EL (cell line): ENCODE results near the gene ITIH2.
"Not testable (repeated sequence)": the region's sequence is repeated elsewhere in the genome, so short reads cannot be mapped to it uniquely, and the experiment has no call there.

ENCODE experiments used
- DNase-seq: peaks from one replicate; pipeline ENCODE4 v3.0.0-alpha.2; 2016

ITIH2 gene

DNA sequence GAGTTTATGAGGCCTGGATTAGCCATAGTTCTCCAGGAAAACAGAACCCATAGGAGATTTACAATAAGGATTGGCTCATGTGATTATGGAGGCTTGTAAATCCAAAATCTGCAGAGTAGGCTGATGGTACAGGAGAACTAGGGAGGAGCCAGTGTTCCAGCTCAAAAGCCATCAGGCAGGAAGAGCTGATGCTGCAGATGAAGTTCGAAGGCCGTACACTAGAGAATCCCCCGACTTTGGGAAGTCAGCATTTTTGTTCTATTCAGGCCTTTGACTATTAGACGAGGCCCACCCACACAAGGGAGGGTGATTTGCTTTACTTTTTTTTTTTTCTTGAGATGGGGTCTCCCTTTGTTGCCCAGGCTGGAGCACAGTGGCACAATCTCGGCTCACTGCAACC is 47.1 kb downstream of the ITIH2 start:
- no peak for DNase-seq

- DNase-seq, result no peak
These were observed 49.1 kb downstream of the ITIH2 start for GRCh38 chr10:7752251-7752650.

DNA sequence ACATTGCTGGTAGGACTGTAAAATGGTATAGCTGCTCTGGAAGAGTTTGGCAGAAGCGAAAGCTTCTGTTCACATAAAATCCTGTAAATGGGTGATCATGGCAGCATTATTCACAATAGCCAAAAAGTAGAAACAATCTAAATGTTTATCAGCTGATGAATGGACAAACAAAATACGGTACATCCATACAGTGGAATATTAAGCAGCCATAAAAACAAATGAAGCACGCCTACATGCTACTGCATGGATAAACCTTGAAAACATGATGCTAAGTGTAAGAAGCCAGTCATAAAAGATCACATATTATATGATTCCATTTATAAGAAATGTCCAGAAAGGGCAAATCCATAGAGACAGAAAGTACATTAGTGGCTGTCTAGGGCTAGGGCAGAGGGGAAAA is 52.0 kb downstream of the ITIH2 start:
- no peak for DNase-seq

DNA sequence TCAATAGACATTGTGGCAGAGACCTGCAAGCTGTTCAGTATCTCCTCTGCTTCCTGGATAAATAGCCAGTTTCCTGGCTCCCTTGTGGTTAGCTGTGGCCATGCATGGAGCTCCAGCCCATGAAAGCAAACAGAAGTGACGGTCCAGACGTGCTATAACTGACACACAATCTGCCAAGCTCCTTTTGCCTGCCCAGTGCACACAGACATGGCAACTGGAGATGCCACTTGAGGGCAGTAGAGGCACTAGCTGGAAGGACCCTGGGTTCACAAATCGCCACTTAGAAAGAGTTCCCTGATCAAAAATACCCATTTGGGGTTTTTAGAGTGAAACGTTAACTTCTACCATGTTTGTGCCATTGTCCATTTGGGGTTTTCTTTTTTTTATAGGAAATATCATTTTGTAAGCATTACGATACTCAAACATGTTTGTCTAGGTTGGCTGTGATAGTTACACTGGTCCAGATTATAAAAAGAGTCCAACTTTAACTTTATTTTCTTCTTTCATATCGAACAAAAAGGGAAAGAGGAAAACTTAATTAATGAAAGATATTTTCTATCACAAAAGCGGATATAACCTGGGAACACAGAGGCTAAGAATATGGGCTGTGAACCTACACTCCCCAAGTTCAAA is 53.4 kb downstream of the ITIH2 start:
- DNase-seq, result peak; percentile 26

GRCh38 chr10:7763929-7764328 is 60.8 kb downstream of the ITIH2 start:
- DNase-seq, result no peak

DNA sequence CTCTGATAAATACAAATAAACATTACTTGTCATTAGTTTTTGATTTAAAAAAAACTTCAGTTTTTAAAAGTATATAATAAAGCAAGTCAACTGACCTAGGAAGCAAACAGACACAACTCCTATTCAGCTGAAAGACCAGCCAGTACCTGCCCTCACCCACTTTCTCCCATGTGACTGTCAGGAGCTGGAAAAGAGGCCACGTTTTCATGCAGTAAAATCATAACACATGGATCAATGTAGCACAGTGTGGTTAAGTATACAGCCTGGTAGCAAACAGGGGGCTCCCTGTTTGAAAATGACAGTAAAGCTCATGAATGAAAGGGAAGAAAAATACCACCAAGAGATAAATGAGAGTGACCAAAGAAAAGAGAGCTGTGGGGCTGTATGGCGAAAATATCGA is 63.1 kb downstream of the ITIH2 start:
- DNase-seq, result no peak

DNA sequence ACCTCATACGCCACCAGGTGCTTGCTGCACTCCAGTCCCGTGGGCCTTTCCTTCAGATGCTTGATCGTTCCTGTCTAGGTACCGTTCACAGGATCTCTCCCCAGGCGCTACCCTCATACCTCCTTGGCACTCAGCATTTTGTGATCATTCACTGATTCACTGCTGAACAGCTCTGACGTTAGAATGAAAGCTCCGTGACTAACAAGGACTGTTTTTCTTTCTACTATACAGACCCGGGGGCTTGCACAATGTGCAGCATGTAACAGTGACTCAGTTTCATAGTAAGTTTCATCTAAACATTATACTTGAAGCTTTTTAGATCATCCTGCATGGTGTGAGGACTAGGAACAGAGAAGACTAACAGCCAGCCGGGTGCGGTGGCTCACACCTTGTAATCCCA is 64.1 kb downstream of the ITIH2 start:
- DNase-seq, result peak; percentile 76

DNA sequence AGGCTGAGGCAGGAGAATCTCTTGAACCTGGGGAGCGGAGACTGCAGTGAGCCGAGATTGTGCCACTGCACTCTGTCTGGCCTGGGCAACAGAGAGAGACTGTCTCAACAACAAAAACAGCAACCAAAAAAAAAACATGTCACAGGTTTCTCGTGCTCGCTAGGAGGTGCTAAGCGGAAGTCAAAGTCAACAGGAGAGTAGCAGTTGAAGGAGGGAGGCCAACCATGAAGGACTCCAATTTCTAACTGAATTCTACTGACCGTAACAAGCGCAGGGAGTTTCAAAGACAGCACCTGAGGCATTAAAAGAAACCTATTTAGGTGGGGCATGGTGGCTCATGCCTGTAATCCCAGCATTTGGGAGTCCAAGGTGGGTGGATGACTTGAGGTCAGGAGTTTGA is 65.3 kb downstream of the ITIH2 start:
- no peak for DNase-seq

DNA sequence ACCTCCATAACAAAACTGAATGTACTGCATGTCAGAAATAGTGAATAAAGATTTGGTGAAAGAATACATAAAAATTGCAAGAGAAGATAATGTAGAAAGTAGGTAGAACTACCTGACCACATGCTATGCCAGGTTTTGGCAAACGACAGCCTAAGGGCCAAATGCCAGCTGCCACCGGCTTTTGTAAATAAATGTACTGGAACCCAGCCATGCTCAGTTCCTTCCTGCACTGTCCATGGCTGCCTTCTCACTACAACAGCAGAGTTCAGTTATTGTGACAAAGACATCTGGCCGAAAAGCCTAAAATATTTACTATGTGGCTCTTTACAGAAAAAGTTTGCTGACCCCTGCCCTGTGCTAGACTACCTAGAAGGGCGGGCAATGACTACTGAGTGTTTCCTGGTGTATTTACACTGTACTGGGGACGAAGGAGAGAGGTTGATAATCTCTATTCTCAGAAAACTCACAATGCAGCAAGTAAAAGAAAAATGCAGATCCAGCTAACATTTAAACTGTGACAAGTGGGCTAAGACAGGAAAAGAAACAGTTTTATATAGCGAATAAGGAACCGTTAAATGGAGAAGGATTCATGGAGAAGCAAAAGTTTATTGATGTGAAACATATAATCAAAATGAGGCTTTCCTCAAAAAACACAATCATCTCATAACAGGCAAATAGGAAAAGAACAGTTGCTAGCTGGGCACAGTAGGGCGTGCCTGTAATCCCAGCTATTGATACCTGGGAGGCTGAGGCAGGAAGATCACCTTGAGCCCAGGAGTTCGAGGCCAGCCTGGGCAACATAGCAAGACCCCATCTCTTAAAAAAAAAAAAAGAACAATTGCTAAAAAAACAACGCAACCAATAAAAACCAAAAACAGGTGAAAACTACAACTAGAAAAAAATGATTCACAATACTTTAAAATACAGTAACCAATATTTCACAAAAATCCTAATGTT is 71.0 kb downstream of the ITIH2 start:
- no peak for DNase-seq

DNA sequence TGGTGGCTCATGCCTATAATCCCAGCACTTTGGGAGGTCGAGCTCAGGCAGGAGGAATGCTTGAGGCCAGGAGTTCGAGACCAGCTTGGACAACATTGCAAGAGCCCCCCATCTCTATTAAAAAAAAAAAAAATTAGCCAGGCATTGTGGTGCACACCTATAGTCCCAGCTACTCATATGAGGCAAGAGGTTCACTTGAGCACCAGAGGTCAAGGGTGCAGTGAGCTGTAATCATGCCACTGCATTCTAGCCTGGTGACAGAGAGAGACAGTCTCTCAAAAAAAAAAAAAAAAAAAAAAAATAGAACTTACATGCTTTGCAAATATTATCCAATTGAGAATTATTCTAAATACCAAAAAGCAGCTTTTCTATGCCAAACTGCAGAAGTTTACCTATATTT is 73.7 kb downstream of the ITIH2 start:
- DNase-seq, result no peak

DNA sequence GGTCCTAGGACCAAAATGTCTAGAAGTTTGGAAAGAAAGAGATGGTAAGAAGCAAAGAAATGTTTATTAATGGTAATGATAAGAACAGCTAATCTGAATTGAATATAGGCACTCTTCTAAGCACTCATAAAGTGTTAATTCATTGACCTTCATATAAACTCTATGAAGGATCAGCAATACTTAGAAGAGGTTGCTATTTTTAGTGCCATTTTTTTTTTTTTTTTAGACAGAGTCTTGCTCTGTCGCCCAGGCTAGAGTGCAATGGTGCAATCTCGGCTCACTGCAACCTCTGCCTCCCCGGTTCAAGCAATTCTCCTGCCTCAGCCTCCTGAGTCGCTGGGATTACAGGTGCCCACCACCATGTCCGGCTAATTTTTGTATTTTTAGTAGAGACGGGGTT is 79.1 kb downstream of the ITIH2 start:
- not testable (repeated sequence) for DNase-seq

GRCh38 chr10:7786430-7786829 is 83.3 kb downstream of the ITIH2 start:
- no peak for DNase-seq

DNA sequence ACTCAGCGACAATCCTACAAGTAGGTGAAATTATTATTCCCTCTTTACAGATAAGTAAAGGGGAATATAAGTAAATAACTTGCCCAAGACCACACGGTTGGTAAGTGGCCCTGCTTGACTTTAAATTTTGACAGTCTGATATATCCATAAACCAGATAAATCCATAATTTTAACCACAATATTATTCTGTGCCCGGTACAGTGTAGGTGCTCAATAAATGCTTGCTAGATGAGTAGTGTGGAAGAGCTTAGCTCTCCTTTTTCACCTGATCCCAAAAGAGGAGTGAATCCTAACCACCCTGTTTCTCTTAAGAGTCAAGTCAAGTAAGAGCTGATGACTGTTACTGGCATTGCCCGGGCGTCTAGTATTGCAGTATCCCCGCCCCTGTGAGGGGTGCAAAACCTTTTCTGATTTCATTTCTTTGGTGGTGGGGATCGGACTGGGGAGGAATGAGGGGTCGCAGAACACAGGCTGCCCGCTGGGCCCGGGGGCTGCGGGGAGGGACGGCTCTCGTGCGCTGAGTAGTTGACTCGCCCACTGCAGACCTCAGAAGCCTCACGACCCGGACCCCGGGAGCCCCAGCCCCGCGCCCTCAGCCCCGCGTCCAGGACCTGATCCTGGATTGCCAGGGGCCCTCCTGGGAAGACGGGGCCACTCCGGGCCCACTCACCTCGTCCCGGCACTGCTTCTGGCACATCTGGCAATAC is 84.2 kb downstream of the ITIH2 start:
- peak; percentile 21 for DNase-seq

DNA sequence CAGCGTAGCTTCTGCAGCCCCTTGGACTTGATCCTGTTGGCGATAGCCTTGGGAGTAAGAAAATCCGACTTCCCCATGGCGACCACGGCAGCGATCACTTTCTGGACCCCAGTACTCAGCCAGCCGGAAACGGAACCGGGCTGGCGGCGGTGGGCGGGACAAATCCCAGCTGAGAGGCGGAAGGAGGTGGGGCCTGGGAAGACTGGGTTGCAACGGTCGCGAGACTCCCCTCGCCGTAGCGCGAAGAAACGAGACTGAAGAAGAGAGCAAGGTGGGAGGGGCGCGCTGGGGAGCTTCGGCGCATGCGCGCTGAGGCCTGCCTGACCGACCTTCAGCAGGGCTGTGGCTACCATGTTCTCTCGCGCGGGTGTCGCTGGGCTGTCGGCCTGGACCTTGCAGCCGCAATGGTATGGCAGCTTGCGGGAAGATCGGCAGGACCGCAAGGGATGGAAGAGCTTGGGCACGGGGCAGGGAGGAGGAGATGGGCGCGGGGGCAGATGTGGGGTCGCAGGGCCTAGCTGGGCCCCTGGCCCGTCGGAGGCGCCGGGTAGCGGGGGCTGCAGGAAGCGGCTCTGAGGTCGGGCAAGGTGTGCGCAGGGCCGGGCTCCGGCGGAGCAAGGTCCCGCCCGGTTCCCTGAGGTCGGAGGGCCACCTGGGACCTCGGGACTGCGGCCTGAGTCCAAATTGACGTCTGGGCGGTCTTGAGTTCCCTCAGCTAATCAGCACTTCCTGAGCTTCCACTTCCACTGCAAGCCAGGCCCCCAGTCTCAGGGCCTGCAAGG is 84.9 kb downstream of the ITIH2 start, which contains the start of the genes ATP5F1C and KIN:
TSS of gene ATP5F1C (plus strand) at position 321 of the 782 bp plus-strand sequence. CDS start at position 352, 31 bp downstream.
TSS of gene KIN (minus strand) at position 137 of the 782 bp plus-strand sequence. CDS start at position 77, 60 bp downstream.
- peak; percentile 97 for DNase-seq

DNA sequence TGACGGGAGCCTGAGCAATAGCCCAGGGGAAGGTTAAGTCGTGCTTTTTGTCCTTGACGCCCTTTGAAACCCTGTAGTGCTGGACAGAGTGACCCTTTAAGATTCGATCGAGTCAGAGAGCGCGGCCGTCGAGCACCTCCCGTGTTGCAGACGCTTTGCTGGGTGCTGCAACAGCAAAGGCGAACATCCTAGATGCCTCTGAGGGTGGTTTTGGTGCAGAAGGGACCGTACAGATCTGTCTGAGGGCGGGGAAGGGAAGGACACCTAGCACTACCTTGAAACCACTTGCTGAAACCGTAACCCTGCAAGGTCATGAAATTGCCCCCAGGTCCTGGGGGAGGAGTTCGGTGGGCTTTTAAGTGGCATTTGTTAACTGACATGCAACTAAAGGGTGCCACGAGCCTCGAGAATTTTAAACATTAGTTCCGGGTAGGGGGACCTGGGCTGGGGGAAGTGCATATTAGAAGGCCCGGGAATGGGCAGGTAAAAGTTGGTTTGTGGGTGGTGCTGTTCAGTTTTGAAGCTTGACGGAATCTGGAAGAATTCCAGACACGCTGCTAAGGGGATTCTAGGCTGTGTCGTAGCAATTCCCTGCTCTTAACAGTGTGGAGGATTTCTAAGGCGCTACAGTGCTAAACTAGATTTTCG is 85.6 kb downstream of the ITIH2 start:
- DNase-seq, result peak; percentile 39

GRCh38 chr10:7789390-7789789 is 86.3 kb downstream of the ITIH2 start:
- DNase-seq, result peak; percentile 67

GRCh38 chr10:7792541-7792940 is 89.4 kb downstream of the ITIH2 start:
- no peak for DNase-seq

DNA sequence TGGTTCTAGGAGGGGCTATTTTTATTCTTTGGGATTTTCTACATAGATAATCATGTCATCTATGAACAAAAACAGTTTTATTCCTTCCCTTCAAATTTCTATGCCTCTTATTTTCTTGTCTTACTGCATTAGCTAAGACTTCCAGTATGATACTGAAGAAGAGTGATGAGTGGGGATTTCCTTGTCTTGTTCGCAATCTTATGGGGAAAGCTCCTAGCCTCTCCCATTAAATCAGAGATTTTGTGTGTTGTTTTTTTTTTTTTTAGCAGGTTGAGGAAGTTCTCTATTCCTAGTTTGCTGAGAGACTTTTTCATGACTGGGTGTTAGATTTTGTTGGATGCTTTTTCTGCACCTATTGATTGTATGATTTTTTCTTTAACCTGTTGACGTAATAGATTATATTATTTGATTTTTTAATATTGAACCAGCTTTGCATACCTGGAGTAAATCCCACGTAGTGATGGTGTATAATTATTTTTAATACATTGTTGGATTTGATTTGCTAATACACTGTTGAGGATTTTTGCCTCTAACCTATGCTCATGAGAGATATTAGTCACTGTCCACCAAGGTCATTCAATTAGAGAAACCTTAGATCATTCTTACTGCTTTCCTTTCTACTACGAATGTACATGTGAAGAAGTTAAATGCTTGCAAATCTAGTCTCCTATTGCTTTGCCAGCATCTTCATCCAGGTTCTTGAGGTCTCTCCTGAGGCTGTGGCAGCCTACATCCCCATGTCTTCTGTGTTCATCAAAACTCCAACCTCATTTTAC is 91.3 kb downstream of the ITIH2 start:
- no peak for DNase-seq

DNA sequence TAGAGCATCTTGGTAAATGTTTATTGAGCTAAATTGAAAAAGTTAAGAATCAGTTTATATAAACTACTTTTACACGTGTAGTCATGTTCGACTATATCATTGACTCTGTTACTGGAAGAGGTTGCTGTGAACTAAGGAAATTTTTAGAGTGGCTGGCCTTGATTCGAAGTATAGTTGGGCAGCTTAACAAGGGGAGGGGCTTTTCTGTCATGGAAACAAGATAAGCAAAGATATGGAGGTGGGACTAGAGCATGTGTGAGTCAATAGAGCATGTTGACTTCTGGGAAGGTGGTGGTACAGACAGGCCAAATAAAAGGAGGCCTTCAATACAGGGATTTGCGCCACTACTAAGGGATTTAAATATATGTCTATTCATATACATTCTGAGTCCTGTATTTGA is 92.5 kb downstream of the ITIH2 start:
- DNase-seq, result no peak

DNA sequence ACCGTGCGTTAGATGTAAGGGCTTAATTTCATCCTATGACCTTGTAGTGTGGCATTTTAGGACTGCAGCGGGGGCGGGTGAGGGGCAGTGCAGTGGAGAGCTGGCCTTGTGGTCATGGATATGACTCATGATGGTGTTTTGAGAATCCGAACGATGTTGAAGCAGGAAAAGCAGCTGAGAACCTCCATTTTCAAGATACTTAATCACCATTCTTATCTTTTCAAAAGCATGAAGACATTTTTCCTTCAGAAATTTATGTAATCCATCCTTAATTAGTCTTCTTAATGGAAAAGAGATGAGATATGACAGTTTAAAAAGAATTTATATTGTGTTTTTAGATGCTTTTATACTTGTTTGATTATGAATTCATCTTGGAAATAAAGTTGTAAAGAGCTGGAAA is 94.5 kb downstream of the ITIH2 start:
- peak; percentile 96 for DNase-seq
